Germinal center (tissue), 1 donor: Measurements from ENCODE around the gene KLHL17.
"Not testable (repeated sequence)": the region's sequence is repeated elsewhere in the genome, so short reads cannot be mapped to it uniquely, and the experiment has no call there.

Experiments
- DNase-seq: peaks from one replicate; pipeline ENCODE4 v3.0.0; 2012; ENCODE audit warnings: mixed read lengths, low spot score

Gene KLHL17

GRCh38 chr1:970242-970972, 10.0 kb downstream of the KLHL17 start:
- DNase-seq: no peak

- no peak for DNase-seq
Measured at GRCh38 chr1:970973-971730, 10.8 kb downstream of the KLHL17 start.

- no peak for DNase-seq
Measured at GRCh38 chr1:971751-972506, 11.5 kb downstream of the KLHL17 start.

- no peak for DNase-seq
Measured at GRCh38 chr1:972726-973458, 12.5 kb downstream of the KLHL17 start.

- DNase-seq: no peak
Measured at GRCh38 chr1:973459-974292, 13.3 kb downstream of the KLHL17 start.

GRCh38 chr1:974293-974640, 13.9 kb downstream of the KLHL17 start:
- no peak for DNase-seq

GRCh38 chr1:974687-975328, 14.4 kb downstream of the KLHL17 start:
- DNase-seq: no peak

GRCh38 chr1:975365-975764, 15.0 kb downstream of the KLHL17 start:
- no peak for DNase-seq

- DNase-seq: peak; percentile 79
Measured at GRCh38 chr1:975896-976683, 15.7 kb downstream of the KLHL17 start.

- DNase-seq: not testable (repeated sequence)
Measured at GRCh38 chr1:976791-977190, 16.4 kb downstream of the KLHL17 start.

- no peak for DNase-seq
Measured at GRCh38 chr1:978069-978834, 17.9 kb downstream of the KLHL17 start.

- no peak for DNase-seq
Measured at GRCh38 chr1:978835-979743, 18.7 kb downstream of the KLHL17 start.

GRCh38 chr1:979744-980072, 19.3 kb downstream of the KLHL17 start:
- DNase-seq: no peak

GRCh38 chr1:980137-980571, 19.8 kb downstream of the KLHL17 start:
- no peak for DNase-seq

- DNase-seq: no peak
Measured at GRCh38 chr1:980602-981395, 20.4 kb downstream of the KLHL17 start.

- no peak for DNase-seq
Measured at GRCh38 chr1:981491-981954, 21.1 kb downstream of the KLHL17 start.

GRCh38 chr1:981955-982558, 21.7 kb downstream of the KLHL17 start, which contains the start of gene PERM1:
Gene PERM1, minus strand, starts transcription at chr1:982093. Its CDS starts 1,064 bp downstream, at chr1:981029.
- DNase-seq: no peak
